Esophagus squamous epithelium (tissue), 4 donors: ENCODE measurements around the gene INO80D.

Experiments
- CTCF ChIP-seq, 6 experiments: fragments of 450-650 bp in 4 of 6; fragments of 200-600 bp in 2 of 6; sonication (generic) in 2 of 6; IDR thresholded peaks; one replicate each; pipeline ENCODE4 v1.5.1; 2016 to 2019; ENCODE audit warnings: antibody characterized with exemption in 6 of 6, mild to moderate bottlenecking in 4 of 6, moderate library complexity in 4 of 6
- POLR2A ChIP-seq, 4 donors: fragments of 450-650 bp; IDR thresholded peaks; one replicate each; pipeline ENCODE4 v1.6.1; 2017; ENCODE audit warnings: antibody characterized with exemption in 4 of 4, mild to moderate bottlenecking in 4 of 4, moderate library complexity in 3 of 4

DNA sequence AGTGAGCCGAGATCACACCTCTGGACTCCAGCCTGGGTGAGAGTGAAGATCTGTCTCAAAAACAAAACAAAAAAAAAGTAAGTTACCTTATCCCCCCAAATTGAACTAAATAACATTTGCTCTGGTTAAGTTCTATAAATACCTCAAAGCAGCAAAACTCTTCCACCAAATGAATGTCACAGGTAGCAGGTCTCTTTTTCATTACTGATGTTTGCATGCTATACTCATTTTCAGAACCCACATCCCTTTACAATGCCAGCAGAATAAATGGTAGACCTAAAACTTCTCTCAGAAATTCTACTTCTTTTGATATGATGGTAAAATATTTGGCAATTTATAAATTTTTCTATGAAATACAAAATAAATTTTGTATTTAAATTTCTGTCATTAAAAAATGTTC is 22.3 kb downstream of the INO80D start:
- TF ChIP-seq CTCF (IDR thresholded peaks at IDR 0.05): no peak
- TF ChIP-seq POLR2A (IDR thresholded peaks at IDR 0.05): no peak
